ENCODE results near the gene MCM9.

MCM9 gene

DNA sequence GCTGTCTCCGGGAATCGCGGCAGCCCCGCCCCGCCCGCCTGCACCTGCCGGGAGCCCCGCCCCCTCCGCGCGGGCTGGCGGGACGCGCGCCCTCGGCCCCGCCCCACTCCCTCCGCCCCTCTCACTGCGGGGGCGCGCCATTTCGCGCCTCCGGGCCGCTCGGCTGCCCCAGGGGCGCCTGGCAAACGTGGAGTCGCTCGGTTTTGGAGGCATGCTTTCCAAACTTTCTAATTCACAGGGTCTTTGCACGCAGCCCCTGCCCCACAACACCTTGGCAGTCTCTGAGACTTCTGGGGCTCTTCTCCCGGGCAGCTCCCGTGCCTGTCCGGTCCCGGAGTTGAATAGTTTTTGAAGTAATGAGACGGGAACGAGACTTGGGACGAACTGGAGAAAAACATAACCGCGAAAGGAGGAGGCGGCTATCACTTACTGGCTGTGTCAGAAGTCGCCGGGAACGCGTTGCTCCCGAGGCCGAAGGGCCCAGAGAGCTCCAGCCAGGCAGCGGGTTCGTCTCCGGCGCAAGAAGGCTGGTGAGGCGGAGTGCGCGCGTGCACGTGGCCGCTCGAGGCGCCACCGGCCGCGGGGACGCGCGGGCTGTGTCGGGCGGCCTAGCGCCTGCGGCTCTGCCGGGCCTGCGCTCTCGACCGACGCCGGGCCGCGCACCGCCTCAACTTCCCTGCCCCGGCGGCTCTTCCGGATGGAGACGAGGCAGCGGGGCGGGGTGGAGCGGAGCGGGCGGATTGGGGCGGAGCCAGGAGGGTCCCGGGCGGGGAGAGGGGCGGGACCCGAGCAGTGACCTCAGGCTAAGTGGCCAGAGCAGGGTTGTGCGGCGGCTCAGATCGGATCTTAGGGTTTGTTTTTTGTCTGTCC is at the start of gene MCM9:
Gene MCM9, minus strand, starts transcription at position 699 of the 870 bp plus-strand sequence. CDS start 3,436 bp downstream, outside the sequence.
- no peaks in the 10 kb centered on the region for H3K9me3 ChIP-seq (ENCODE audit: control insufficient read depth in 1 of 2, low read length in 2 of 2)
- peaks cover 0 to 11% of the 10 kb centered on the region in 2 donors for H3K36me3 ChIP-seq (ENCODE audit: control insufficient read depth in 1 of 2, insufficient read depth in 2 of 2, low read length in 2 of 2)
- peak within 1 kb of the TSS; percentile 88 to 91 for H3K9ac ChIP-seq (ENCODE audit: low read depth in 1 of 2, low read length in 2 of 2)
- H3K4me1 ChIP-seq (ENCODE audit: control insufficient read depth in 1 of 2, insufficient read depth in 2 of 2, low read length in 2 of 2) = peaks cover 0 to 9% of the 10 kb centered on the region in 2 donors
- H3K4me3 ChIP-seq (ENCODE audit: low read depth in 1 of 2, low read length in 2 of 2) = peak within 1 kb of the TSS; percentile 91 to 93
- peak within 1 kb of the TSS; percentile 91 for H3K27ac ChIP-seq (ENCODE audit: low read depth, low read length)
- no peaks in the 10 kb centered on the region for H3K27me3 ChIP-seq (ENCODE audit: control insufficient read depth in 1 of 2, insufficient read depth in 2 of 2, low read length in 2 of 2)

GRCh38 chr6:118984342-118984741 is 49.4 kb upstream of the MCM9 start:
- no peaks in the 10 kb centered on the region for H3K9me3 ChIP-seq (ENCODE audit: control insufficient read depth in 1 of 2, low read length in 2 of 2)
- H3K9ac ChIP-seq (ENCODE audit: low read depth in 1 of 2, low read length in 2 of 2) = no peak overlapping the region
- H3K27ac ChIP-seq (ENCODE audit: low read depth, low read length) = no peak overlapping the region
- H3K27me3 ChIP-seq (ENCODE audit: control insufficient read depth in 1 of 2, insufficient read depth in 2 of 2, low read length in 2 of 2) = no peaks in the 10 kb centered on the region
- H3K36me3 ChIP-seq (ENCODE audit: control insufficient read depth in 1 of 2, insufficient read depth in 2 of 2, low read length in 2 of 2) = no peaks in the 10 kb centered on the region
- no peak overlapping the region for H3K4me3 ChIP-seq (ENCODE audit: low read depth in 1 of 2, low read length in 2 of 2)
- no peaks in the 10 kb centered on the region for H3K4me1 ChIP-seq (ENCODE audit: control insufficient read depth in 1 of 2, insufficient read depth in 2 of 2, low read length in 2 of 2)

- Histone ChIP-seq H3K4me1 (ENCODE audit: control insufficient read depth in 1 of 2, insufficient read depth in 2 of 2, low read length in 2 of 2) (no peaks in the 10 kb centered on the region), H3K9ac (ENCODE audit: low read depth in 1 of 2, low read length in 2 of 2) (no peak overlapping the region), H3K27ac (ENCODE audit: low read depth, low read length) (no peak overlapping the region), H3K27me3 (ENCODE audit: control insufficient read depth in 1 of 2, insufficient read depth in 2 of 2, low read length in 2 of 2) (no peaks in the 10 kb centered on the region), H3K36me3 (ENCODE audit: control insufficient read depth in 1 of 2, insufficient read depth in 2 of 2, low read length in 2 of 2) (no peaks in the 10 kb centered on the region), H3K9me3 (ENCODE audit: control insufficient read depth in 1 of 2, low read length in 2 of 2) (no peaks in the 10 kb centered on the region), H3K4me3 (ENCODE audit: low read depth in 1 of 2, low read length in 2 of 2) (no peak overlapping the region)
These were observed 47.6 kb upstream of the MCM9 start for GRCh38 chr6:118982575-118982911.

DNA sequence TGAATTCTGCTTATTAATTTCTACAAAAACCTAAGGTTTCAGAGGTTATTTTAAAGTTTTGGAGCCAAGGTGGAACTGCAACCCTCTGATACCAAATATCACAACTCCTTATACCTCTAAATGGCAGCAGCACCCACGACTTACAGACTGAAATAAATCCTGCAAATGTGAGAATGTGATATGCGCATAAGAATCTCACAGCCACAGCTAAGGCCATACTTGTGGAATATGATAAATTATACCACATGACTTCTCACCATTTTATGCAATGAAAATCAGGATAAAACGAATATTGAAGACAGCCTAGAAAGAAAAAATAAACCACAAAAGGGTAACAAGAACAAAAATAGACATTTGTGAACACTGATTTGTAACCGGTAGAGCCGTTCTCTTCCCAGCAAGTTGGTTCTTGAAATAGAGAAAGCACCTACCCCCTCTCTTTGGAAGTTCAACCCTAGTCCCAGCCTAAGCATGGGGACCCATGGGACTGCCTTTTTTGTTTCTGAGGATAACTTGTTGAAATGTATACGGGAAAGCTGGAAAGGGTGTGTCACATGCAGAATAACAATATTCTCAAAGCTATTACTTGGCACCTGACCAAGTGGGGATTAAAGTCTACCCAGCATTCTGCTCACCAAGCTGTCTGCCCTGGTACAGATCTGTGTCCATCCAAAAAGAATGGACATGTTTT is 47.1 kb upstream of the MCM9 start:
- Histone ChIP-seq H3K36me3 (ENCODE audit: control insufficient read depth in 1 of 2, insufficient read depth in 2 of 2, low read length in 2 of 2) (no peaks in the 10 kb centered on the region), H3K27me3 (ENCODE audit: control insufficient read depth in 1 of 2, insufficient read depth in 2 of 2, low read length in 2 of 2) (no peaks in the 10 kb centered on the region), H3K9me3 (ENCODE audit: control insufficient read depth in 1 of 2, low read length in 2 of 2) (no peaks in the 10 kb centered on the region), H3K4me3 (ENCODE audit: low read depth in 1 of 2, low read length in 2 of 2) (no peak overlapping the region), H3K4me1 (ENCODE audit: control insufficient read depth in 1 of 2, insufficient read depth in 2 of 2, low read length in 2 of 2) (no peaks in the 10 kb centered on the region), H3K9ac (ENCODE audit: low read depth in 1 of 2, low read length in 2 of 2) (no peak overlapping the region), H3K27ac (ENCODE audit: low read depth, low read length) (no peak overlapping the region)

- H3K4me3 ChIP-seq (ENCODE audit: low read depth in 1 of 2, low read length in 2 of 2) = no peak overlapping the region
- no peak overlapping the region for H3K27ac ChIP-seq (ENCODE audit: low read depth, low read length)
- no peaks in the 10 kb centered on the region for H3K36me3 ChIP-seq (ENCODE audit: control insufficient read depth in 1 of 2, insufficient read depth in 2 of 2, low read length in 2 of 2)
- no peak overlapping the region for H3K9ac ChIP-seq (ENCODE audit: low read depth in 1 of 2, low read length in 2 of 2)
- no peaks in the 10 kb centered on the region for H3K27me3 ChIP-seq (ENCODE audit: control insufficient read depth in 1 of 2, insufficient read depth in 2 of 2, low read length in 2 of 2)
- no peaks in the 10 kb centered on the region for H3K9me3 ChIP-seq (ENCODE audit: control insufficient read depth in 1 of 2, low read length in 2 of 2)
- no peaks in the 10 kb centered on the region for H3K4me1 ChIP-seq (ENCODE audit: control insufficient read depth in 1 of 2, insufficient read depth in 2 of 2, low read length in 2 of 2)
These were observed 45.1 kb upstream of the MCM9 start for GRCh38 chr6:118980063-118980462.

GRCh38 chr6:118974790-118975189 is 39.8 kb upstream of the MCM9 start:
- H3K4me3 ChIP-seq (ENCODE audit: low read depth in 1 of 2, low read length in 2 of 2) = no peak overlapping the region
- H3K9ac ChIP-seq (ENCODE audit: low read depth in 1 of 2, low read length in 2 of 2) = no peak overlapping the region
- no peaks in the 10 kb centered on the region for H3K9me3 ChIP-seq (ENCODE audit: control insufficient read depth in 1 of 2, low read length in 2 of 2)
- H3K4me1 ChIP-seq (ENCODE audit: control insufficient read depth in 1 of 2, insufficient read depth in 2 of 2, low read length in 2 of 2) = no peaks in the 10 kb centered on the region
- no peaks in the 10 kb centered on the region for H3K36me3 ChIP-seq (ENCODE audit: control insufficient read depth in 1 of 2, insufficient read depth in 2 of 2, low read length in 2 of 2)
- H3K27ac ChIP-seq (ENCODE audit: low read depth, low read length) = no peak overlapping the region
- H3K27me3 ChIP-seq (ENCODE audit: control insufficient read depth in 1 of 2, insufficient read depth in 2 of 2, low read length in 2 of 2) = no peaks in the 10 kb centered on the region

GRCh38 chr6:118971682-118972081 is 36.7 kb upstream of the MCM9 start:
- Histone ChIP-seq H3K9ac (ENCODE audit: low read depth in 1 of 2, low read length in 2 of 2) (no peak overlapping the region), H3K4me3 (ENCODE audit: low read depth in 1 of 2, low read length in 2 of 2) (no peak overlapping the region), H3K27ac (ENCODE audit: low read depth, low read length) (no peak overlapping the region), H3K27me3 (ENCODE audit: control insufficient read depth in 1 of 2, insufficient read depth in 2 of 2, low read length in 2 of 2) (no peaks in the 10 kb centered on the region), H3K36me3 (ENCODE audit: control insufficient read depth in 1 of 2, insufficient read depth in 2 of 2, low read length in 2 of 2) (no peaks in the 10 kb centered on the region), H3K4me1 (ENCODE audit: control insufficient read depth in 1 of 2, insufficient read depth in 2 of 2, low read length in 2 of 2) (peaks cover 0 to 3% of the 10 kb centered on the region in 2 donors), H3K9me3 (ENCODE audit: control insufficient read depth in 1 of 2, low read length in 2 of 2) (no peaks in the 10 kb centered on the region)

GRCh38 chr6:118970866-118971265 is 35.9 kb upstream of the MCM9 start:
- H3K36me3 ChIP-seq (ENCODE audit: control insufficient read depth in 1 of 2, insufficient read depth in 2 of 2, low read length in 2 of 2) = no peaks in the 10 kb centered on the region
- H3K4me3 ChIP-seq (ENCODE audit: low read depth in 1 of 2, low read length in 2 of 2) = no peak overlapping the region
- H3K27me3 ChIP-seq (ENCODE audit: control insufficient read depth in 1 of 2, insufficient read depth in 2 of 2, low read length in 2 of 2) = no peaks in the 10 kb centered on the region
- H3K4me1 ChIP-seq (ENCODE audit: control insufficient read depth in 1 of 2, insufficient read depth in 2 of 2, low read length in 2 of 2) = peaks cover under 1 to 12% of the 10 kb centered on the region in 2 donors
- H3K9ac ChIP-seq (ENCODE audit: low read depth in 1 of 2, low read length in 2 of 2) = no peak overlapping the region
- H3K27ac ChIP-seq (ENCODE audit: low read depth, low read length) = no peak overlapping the region
- no peaks in the 10 kb centered on the region for H3K9me3 ChIP-seq (ENCODE audit: control insufficient read depth in 1 of 2, low read length in 2 of 2)

- H3K4me3 ChIP-seq (ENCODE audit: low read depth in 1 of 2, low read length in 2 of 2) = no peak overlapping the region
- H3K4me1 ChIP-seq (ENCODE audit: control insufficient read depth in 1 of 2, insufficient read depth in 2 of 2, low read length in 2 of 2) = peaks cover 6 to 20% of the 10 kb centered on the region in 2 donors
- H3K27me3 ChIP-seq (ENCODE audit: control insufficient read depth in 1 of 2, insufficient read depth in 2 of 2, low read length in 2 of 2) = no peaks in the 10 kb centered on the region
- H3K9ac ChIP-seq (ENCODE audit: low read depth in 1 of 2, low read length in 2 of 2) = no peak overlapping the region
- H3K36me3 ChIP-seq (ENCODE audit: control insufficient read depth in 1 of 2, insufficient read depth in 2 of 2, low read length in 2 of 2) = no peaks in the 10 kb centered on the region
- no peaks in the 10 kb centered on the region for H3K9me3 ChIP-seq (ENCODE audit: control insufficient read depth in 1 of 2, low read length in 2 of 2)
- H3K27ac ChIP-seq (ENCODE audit: low read depth, low read length) = no peak overlapping the region
These were observed 33.5 kb upstream of the MCM9 start for GRCh38 chr6:118968416-118968815.

DNA sequence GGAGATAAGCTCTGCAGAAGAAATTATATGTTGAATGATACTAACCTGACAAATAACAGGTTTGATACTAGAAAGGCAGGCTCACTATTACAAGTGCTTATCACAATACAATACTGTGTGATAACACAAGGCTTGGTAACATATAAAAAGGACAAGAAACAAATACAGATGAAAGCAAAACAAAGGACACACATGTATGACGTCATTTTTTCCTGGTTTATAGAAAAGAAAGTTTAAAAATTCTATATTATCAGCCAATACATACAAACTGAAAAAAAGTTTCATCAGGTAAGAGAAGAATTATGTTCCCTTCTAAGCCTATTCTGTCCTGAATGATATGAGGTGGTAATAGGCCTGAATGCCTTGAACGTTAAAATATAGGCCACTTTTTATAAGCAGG is 32.3 kb upstream of the MCM9 start:
- Histone ChIP-seq H3K9me3 (ENCODE audit: control insufficient read depth in 1 of 2, low read length in 2 of 2) (no peaks in the 10 kb centered on the region), H3K9ac (ENCODE audit: low read depth in 1 of 2, low read length in 2 of 2) (no peak overlapping the region), H3K27ac (ENCODE audit: low read depth, low read length) (no peak overlapping the region), H3K27me3 (ENCODE audit: control insufficient read depth in 1 of 2, insufficient read depth in 2 of 2, low read length in 2 of 2) (no peaks in the 10 kb centered on the region), H3K36me3 (ENCODE audit: control insufficient read depth in 1 of 2, insufficient read depth in 2 of 2, low read length in 2 of 2) (no peaks in the 10 kb centered on the region), H3K4me1 (ENCODE audit: control insufficient read depth in 1 of 2, insufficient read depth in 2 of 2, low read length in 2 of 2) (peaks cover 6 to 20% of the 10 kb centered on the region in 2 donors), H3K4me3 (ENCODE audit: low read depth in 1 of 2, low read length in 2 of 2) (no peak overlapping the region)
